ENCODE measurements around the gene CXCL11. TPM values are rescaled to one million over a fixed set of nuclear protein-coding genes. Genes with fewer than 3 reads are reported as not detected.

Gene CXCL11
- total and polyA plus RNA-seq, 10 of the 15 experiments (the other 5 are each of a cell fraction or from before 2014, with no cell fraction given): 0.04 TPM; not detected in 9

GRCh38 chr4:76058888-76059426 is 23.1 kb upstream of the CXCL11 start:
- intact Hi-C loops (cut with micrococcal nuclease; ENCODE audit: unreplicated experiment): loop anchor here (5.0 kb wide), 1 partner anchor 47 kb away; no protein-coding TSS in a partner anchor
- BruUV-seq (replicated peaks): no TSS peak
- ChIA-PET SMC1A (ENCODE audit: uncharacterized antibody, unreplicated experiment) (interaction anchor here (0.8 to 8.0 kb wide), 12 partner anchors 8 to 80 kb away, joined by 3 to 95 read pairs (median 4); partner anchors contain the start of genes CXCL9 and SDAD1), POLR2A (no interaction called here), RAD21 (ENCODE audit: unreplicated experiment) (interaction anchor here (0.8 to 2.4 kb wide), 3 partner anchors 47 to 63 kb away, joined by 4 to 13 read pairs (median 5); no protein-coding TSS in a partner anchor), CTCF (interaction anchor here (0.6 to 2.5 kb wide), 13 partner anchors 8 to 1600 kb away, joined by 3 to 24 read pairs (median 4); partner anchors contain the start of gene SDAD1)
- TF ChIP-seq PKNOX1 (IDR thresholded peaks at IDR 0.05): peak; percentile 88
- TF ChIP-seq, protein P1, sequence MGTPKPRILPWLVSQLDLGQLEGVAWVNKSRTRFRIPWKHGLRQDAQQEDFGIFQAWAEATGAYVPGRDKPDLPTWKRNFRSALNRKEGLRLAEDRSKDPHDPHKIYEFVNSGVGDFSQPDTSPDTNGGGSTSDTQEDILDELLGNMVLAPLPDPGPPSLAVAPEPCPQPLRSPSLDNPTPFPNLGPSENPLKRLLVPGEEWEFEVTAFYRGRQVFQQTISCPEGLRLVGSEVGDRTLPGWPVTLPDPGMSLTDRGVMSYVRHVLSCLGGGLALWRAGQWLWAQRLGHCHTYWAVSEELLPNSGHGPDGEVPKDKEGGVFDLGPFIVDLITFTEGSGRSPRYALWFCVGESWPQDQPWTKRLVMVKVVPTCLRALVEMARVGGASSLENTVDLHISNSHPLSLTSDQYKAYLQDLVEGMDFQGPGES (IDR thresholded peaks at IDR 0.05): no peak
- DNase-seq (ENCODE audit: low read depth, low spot score) (no peak), FAIRE-seq (no peak), ATAC-seq (no peak; the same call in 2 of the 3 replicates)
- peak overlapping the region; percentile 30; the same call in 1 of the 2 replicates for H3K4me2 ChIP-seq (ENCODE audit: control insufficient read depth, insufficient read depth)
- peaks cover 0 to under 1% of the 10 kb centered on the region in 2 experiments; a peak in 1 of 4 replicates for H3K27me3 ChIP-seq (replicated peaks in 1 of 2; ENCODE audit: control insufficient read depth in 2 of 2, insufficient read depth in 2 of 2, low read length in 1 of 2)
- H3K4me1 ChIP-seq (ENCODE audit: control insufficient read depth, insufficient read depth, low read length): peaks cover 32% of the 10 kb centered on the region
- 24% methylated on average over 3 of the region's 3 CpGs for WGBS (ENCODE audit: insufficient coverage, insufficient replicate concordance, low lambda C conversion rate, missing lambda C conversion rate)
- in situ Hi-C loops (cut with MboI): no loop called here
- no peak overlapping the region for H3K27ac ChIP-seq (ENCODE audit: control insufficient read depth, insufficient read depth)
- H3K9me3 ChIP-seq (replicated peaks; ENCODE audit: control insufficient read depth, insufficient read depth, low read length): no peaks in the 10 kb centered on the region
- no peaks in the 10 kb centered on the region for H3K36me3 ChIP-seq (ENCODE audit: control insufficient read depth in 2 of 2, insufficient read depth in 2 of 2, low read length in 1 of 2)
- H4K20me1 ChIP-seq (ENCODE audit: control insufficient read depth, insufficient read depth): no peaks in the 10 kb centered on the region
- no peaks in the 10 kb centered on the region for H3K79me2 ChIP-seq (ENCODE audit: control insufficient read depth, insufficient read depth, low read length)
- no peak overlapping the region for H3K9ac ChIP-seq (ENCODE audit: control insufficient read depth, insufficient read depth, low read length)
- no peak overlapping the region for H2AFZ ChIP-seq (ENCODE audit: control insufficient read depth, low read depth, low read length)
- no peak overlapping the region for H3K4me3 ChIP-seq

- Histone ChIP-seq H3K79me2 (ENCODE audit: control insufficient read depth, insufficient read depth, low read length) (no peaks in the 10 kb centered on the region), H3K9me3 (replicated peaks; ENCODE audit: control insufficient read depth, insufficient read depth, low read length) (no peaks in the 10 kb centered on the region), H2AFZ (ENCODE audit: control insufficient read depth, low read depth, low read length) (no peak overlapping the region), H3K4me1 (ENCODE audit: control insufficient read depth, insufficient read depth, low read length) (peaks cover 32% of the 10 kb centered on the region), H3K4me2 (ENCODE audit: control insufficient read depth, insufficient read depth) (peak overlapping the region; percentile 30; the same call in 1 of the 2 replicates), H3K9ac (ENCODE audit: control insufficient read depth, insufficient read depth, low read length) (no peak overlapping the region), H4K20me1 (ENCODE audit: control insufficient read depth, insufficient read depth) (no peaks in the 10 kb centered on the region), H3K27me3 (replicated peaks in 1 of 2; ENCODE audit: control insufficient read depth in 2 of 2, insufficient read depth in 2 of 2, low read length in 1 of 2) (peaks cover 0 to 2% of the 10 kb centered on the region in 2 experiments; a peak in 1 of 4 replicates), H3K27ac (ENCODE audit: control insufficient read depth, insufficient read depth) (no peak overlapping the region), H3K4me3 (no peak overlapping the region), H3K36me3 (ENCODE audit: control insufficient read depth in 2 of 2, insufficient read depth in 2 of 2, low read length in 1 of 2) (no peaks in the 10 kb centered on the region)
- SMC1A ChIA-PET (ENCODE audit: uncharacterized antibody, unreplicated experiment): interaction anchor here (0.7 to 8.0 kb wide), 14 partner anchors 8 to 647 kb away, joined by 3 to 95 read pairs (median 4); partner anchors contain the start of genes CXCL9 and SDAD1
- FAIRE-seq (peak; percentile 7), ATAC-seq (peak; percentile 59), DNase-seq (ENCODE audit: low read depth, low spot score) (peak; percentile 53)
- POLR2A ChIA-PET: no interaction called here
- CTCF ChIA-PET: interaction anchor here (0.7 to 2.5 kb wide), 13 partner anchors 8 to 162 kb away, joined by 3 to 24 read pairs (median 4); partner anchors contain the start of gene SDAD1
- in situ Hi-C loops (cut with MboI) (no loop called here), intact Hi-C loops (cut with micrococcal nuclease; ENCODE audit: unreplicated experiment) (loop anchor here (5.0 kb wide), 1 partner anchor 46 kb away; no protein-coding TSS in a partner anchor)
- RAD21 ChIA-PET (ENCODE audit: unreplicated experiment): interaction anchor here (2.1 to 2.4 kb wide), 2 partner anchors 59 to 62 kb away, joined by 5 to 13 read pairs; no protein-coding TSS in a partner anchor
- BruUV-seq (replicated peaks): no TSS peak
- TF ChIP-seq MXI1 (IDR thresholded peaks at IDR 0.05; ENCODE audit: low read depth, low read length) (no peak), RCOR1 (conservative IDR thresholded peaks at IDR 0.05; ENCODE audit: low read depth, low read length) (no peak; the same call in 1 of the 2 replicates), GABPA (IDR thresholded peaks at IDR 0.05; ENCODE audit: low read depth) (peak; percentile 82), WRNIP1 (IDR thresholded peaks at IDR 0.05; ENCODE audit: borderline replicate concordance, low read depth, low read length) (no peak), EZH2 (IDR thresholded peaks at IDR 0.05; ENCODE audit: borderline replicate concordance, control insufficient read depth, low read depth, low read length) (no peak), ASH2L (IDR thresholded peaks at IDR 0.05; ENCODE audit: borderline replicate concordance, low read depth) (no peak), IKZF1 (conservative IDR thresholded peaks at IDR 0.05) (peak; percentile 64), GATAD2B (conservative IDR thresholded peaks at IDR 0.05; ENCODE audit: low read depth) (peak; percentile 68; the same call in 1 of the 2 replicates), NFYB (IDR thresholded peaks at IDR 0.05; ENCODE audit: insufficient read depth, low read depth, low read length) (no peak)
- TF ChIP-seq, protein P2, sequence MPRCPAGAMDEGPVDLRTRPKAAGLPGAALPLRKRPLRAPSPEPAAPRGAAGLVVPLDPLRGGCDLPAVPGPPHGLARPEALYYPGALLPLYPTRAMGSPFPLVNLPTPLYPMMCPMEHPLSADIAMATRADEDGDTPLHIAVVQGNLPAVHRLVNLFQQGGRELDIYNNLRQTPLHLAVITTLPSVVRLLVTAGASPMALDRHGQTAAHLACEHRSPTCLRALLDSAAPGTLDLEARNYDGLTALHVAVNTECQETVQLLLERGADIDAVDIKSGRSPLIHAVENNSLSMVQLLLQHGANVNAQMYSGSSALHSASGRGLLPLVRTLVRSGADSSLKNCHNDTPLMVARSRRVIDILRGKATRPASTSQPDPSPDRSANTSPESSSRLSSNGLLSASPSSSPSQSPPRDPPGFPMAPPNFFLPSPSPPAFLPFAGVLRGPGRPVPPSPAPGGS (IDR thresholded peaks at IDR 0.05; ENCODE audit: borderline replicate concordance, insufficient read depth, low read depth, low read length, poor library complexity, severe bottlenecking): peak; percentile 84
Observed at GRCh38 chr4:76058302-76058701, 22.4 kb upstream of the CXCL11 start.
